Hepatocyte (in vitro differentiated cells): ENCODE data around the gene FGF8. TPM values are rescaled to one million over a fixed set of nuclear protein-coding genes. Genes with fewer than 3 reads are reported as not detected.

Source experiments
- DNase-seq: peaks from one replicate; pipeline ENCODE4 v3.0.0-alpha.2; 2016; ENCODE audit warnings: low spot score
- H2AFZ ChIP-seq: fragments of 200-600 bp; sonication (generic); 2 replicates; pipeline ENCODE4 v1.6.0; 2016; ENCODE audit warnings: antibody characterized with exemption, mild to moderate bottlenecking
- H3K27ac ChIP-seq: fragments of 200-600 bp; sonication (generic); 2 replicates; pipeline ENCODE4 v1.5.1; 2016; ENCODE audit warnings: mild to moderate bottlenecking
- H3K27me3 ChIP-seq: fragments of 200-600 bp; sonication (generic); 2 replicates; pipeline ENCODE4 v1.6.1; 2016
- H3K36me3 ChIP-seq: fragments of 200-600 bp; sonication (generic); replicated peaks from 2 replicates; pipeline ENCODE4 v1.5.1; 2016; ENCODE audit warnings: low read depth; ENCODE audit not compliant: insufficient read depth
- H3K4me1 ChIP-seq: fragments of 200-600 bp; sonication (generic); 2 replicates; pipeline ENCODE4 v1.5.1; 2016; ENCODE audit warnings: mild to moderate bottlenecking, moderate library complexity; ENCODE audit not compliant: insufficient read depth
- H3K4me2 ChIP-seq: fragments of 200-600 bp; sonication (generic); 2 replicates; pipeline ENCODE4 v1.6.0; 2016
- H3K4me3 ChIP-seq: fragments of 200-600 bp; sonication (generic); 2 replicates; pipeline ENCODE4 v1.5.1; 2016; ENCODE audit warnings: mild to moderate bottlenecking
- H3K79me2 ChIP-seq: fragments of 200-600 bp; sonication (generic); 2 replicates; pipeline ENCODE4 v1.6.0; 2017; ENCODE audit warnings: mild to moderate bottlenecking
- H3K9me2 ChIP-seq: fragments of 200-600 bp; sonication (generic); replicated peaks from 2 replicates; pipeline ENCODE4 v1.6.0; 2017; ENCODE audit warnings: mild to moderate bottlenecking; ENCODE audit not compliant: insufficient read depth
- H3K9me3 ChIP-seq: fragments of 200-600 bp; sonication (generic); 2 replicates; pipeline ENCODE4 v1.5.1; 2016; ENCODE audit warnings: low read depth, mild to moderate bottlenecking
- H4K20me1 ChIP-seq: fragments of 200-600 bp; sonication (generic); 2 replicates; pipeline ENCODE4 v1.6.0; 2016; ENCODE audit warnings: mild to moderate bottlenecking; ENCODE audit not compliant: insufficient read depth, poor library complexity, severe bottlenecking
- EZH2 ChIP-seq: fragments of 200-600 bp; sonication (generic); IDR thresholded peaks from 2 replicates; pipeline ENCODE4 v1.6.1; 2016; ENCODE audit warnings: antibody characterized with exemption, mild to moderate bottlenecking, borderline replicate concordance
- EZH2phosphoT487 ChIP-seq: fragments of 200-600 bp; sonication (generic); IDR thresholded peaks from one replicate; pipeline ENCODE4 v1.6.1; 2018; ENCODE audit warnings: antibody characterized with exemption, mild to moderate bottlenecking, low read depth, moderate library complexity; ENCODE audit not compliant: unreplicated experiment, severe bottlenecking
- WGBS: methylation state at CpG from one replicate; pipeline ENCODE4 v1.1.6; 2016; ENCODE audit warnings: low lambda C conversion rate; ENCODE audit errors: missing lambda C conversion rate; 5-methylcytosine and 5-hydroxymethylcytosine counted together
- polyA plus RNA-seq: library from polyadenylated mRNA; unstranded; fragments of >200 nt; fragmentation: Nextera tagmentation; extraction: Ambion mirVana; gene quantifications from 2 replicates; pipeline ENCODE4 v1.2.1, GENCODE V29; 2016
- total RNA-seq: library from RNA; depleted of rRNA; stranded (reverse); fragments of >200 nt; gene quantifications from 2 replicates; pipeline ENCODE4 v1.2.3, GENCODE V29; 2014
- TF ChIP-seq, protein P1 (sequence below): fragments of 200-600 bp; sonication (generic); IDR thresholded peaks from 2 replicates; pipeline ENCODE4 v1.5.1; 2016; ENCODE audit warnings: antibody characterized with exemption, mild to moderate bottlenecking; ENCODE audit not compliant: poor library complexity

FGF8 gene
- total and polyA plus RNA-seq, 2 experiments from 2014 or later: not detected

DNA sequence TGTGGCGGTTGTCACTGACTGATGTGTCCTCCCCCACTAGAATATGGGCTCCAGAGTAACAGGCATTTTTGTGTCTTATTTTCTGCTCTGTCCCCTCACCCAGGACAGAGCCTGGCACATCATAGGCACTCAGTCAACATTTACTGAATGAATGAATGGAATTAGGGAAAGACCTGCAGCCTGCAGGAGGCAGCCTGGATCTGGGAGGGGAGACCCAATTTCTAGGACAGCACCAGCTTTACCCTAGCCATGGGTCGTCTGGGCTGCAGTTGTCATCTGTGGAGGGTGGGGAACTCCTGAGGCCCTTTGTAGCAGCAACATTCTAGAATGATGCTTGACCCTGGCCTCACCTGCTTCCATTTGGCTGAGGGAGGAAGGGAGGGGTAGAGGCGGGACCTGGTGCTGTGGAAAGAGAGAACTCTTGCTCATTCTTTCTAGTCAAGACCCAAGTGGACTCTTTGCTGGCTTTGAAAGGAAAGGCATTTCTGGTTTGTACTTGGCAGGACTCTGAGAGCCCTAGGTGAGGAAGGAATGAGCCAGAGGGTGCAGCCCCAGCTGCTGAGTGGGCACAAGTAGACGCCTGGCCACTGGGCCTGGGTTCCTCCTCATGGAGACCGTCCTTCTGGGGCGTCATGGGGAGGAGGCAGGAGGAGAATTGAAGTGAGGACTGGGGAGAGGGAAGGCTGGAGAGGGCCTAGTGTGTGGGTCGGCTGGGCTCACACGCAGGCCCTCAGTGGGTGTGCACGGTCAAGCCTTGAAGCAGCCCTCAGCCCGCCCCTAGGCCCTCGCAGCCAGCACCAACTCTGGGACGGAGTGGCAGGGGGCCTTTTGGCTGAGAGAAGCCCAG, 8.9 kb downstream of the FGF8 start:
- H3K9me3 ChIP-seq: no peaks in the 10 kb centered on the region
- H3K4me1 ChIP-seq: no peaks in the 10 kb centered on the region
- H3K4me2 ChIP-seq: no peak overlapping the region
- H3K27ac ChIP-seq: no peak overlapping the region
- H4K20me1 ChIP-seq: no peaks in the 10 kb centered on the region
- TF ChIP-seq, protein P1, sequence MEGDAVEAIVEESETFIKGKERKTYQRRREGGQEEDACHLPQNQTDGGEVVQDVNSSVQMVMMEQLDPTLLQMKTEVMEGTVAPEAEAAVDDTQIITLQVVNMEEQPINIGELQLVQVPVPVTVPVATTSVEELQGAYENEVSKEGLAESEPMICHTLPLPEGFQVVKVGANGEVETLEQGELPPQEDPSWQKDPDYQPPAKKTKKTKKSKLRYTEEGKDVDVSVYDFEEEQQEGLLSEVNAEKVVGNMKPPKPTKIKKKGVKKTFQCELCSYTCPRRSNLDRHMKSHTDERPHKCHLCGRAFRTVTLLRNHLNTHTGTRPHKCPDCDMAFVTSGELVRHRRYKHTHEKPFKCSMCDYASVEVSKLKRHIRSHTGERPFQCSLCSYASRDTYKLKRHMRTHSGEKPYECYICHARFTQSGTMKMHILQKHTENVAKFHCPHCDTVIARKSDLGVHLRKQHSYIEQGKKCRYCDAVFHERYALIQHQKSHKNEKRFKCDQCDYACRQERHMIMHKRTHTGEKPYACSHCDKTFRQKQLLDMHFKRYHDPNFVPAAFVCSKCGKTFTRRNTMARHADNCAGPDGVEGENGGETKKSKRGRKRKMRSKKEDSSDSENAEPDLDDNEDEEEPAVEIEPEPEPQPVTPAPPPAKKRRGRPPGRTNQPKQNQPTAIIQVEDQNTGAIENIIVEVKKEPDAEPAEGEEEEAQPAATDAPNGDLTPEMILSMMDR: no peak
- TF ChIP-seq EZH2: no peak
- TF ChIP-seq EZH2phosphoT487: no peak
- H3K79me2 ChIP-seq: no peaks in the 10 kb centered on the region
- H3K4me3 ChIP-seq: no peak overlapping the region
- H3K36me3 ChIP-seq: no peaks in the 10 kb centered on the region
- peaks cover 47% of the 10 kb centered on the region for H3K27me3 ChIP-seq
- WGBS: 84% methylated on average over 12 of the region's 12 CpGs
- no peak overlapping the region for H2AFZ ChIP-seq
- DNase-seq: no peak
- no peaks in the 10 kb centered on the region for H3K9me2 ChIP-seq

GRCh38 chr10:101766306-101766705, 9.6 kb downstream of the FGF8 start:
- TF ChIP-seq EZH2phosphoT487 (no peak), EZH2 (no peak)
- TF ChIP-seq, protein P1: no peak
- Histone ChIP-seq H3K9me2 (no peaks in the 10 kb centered on the region), H2AFZ (no peak overlapping the region), H3K27me3 (peaks cover 40% of the 10 kb centered on the region), H3K9me3 (no peaks in the 10 kb centered on the region), H4K20me1 (no peaks in the 10 kb centered on the region), H3K4me3 (no peak overlapping the region), H3K4me1 (no peaks in the 10 kb centered on the region), H3K36me3 (no peaks in the 10 kb centered on the region), H3K79me2 (no peaks in the 10 kb centered on the region), H3K4me2 (no peak overlapping the region), H3K27ac (no peak overlapping the region)
- no peak for DNase-seq
- WGBS: 91% methylated on average over 6 of the region's 6 CpGs

DNA sequence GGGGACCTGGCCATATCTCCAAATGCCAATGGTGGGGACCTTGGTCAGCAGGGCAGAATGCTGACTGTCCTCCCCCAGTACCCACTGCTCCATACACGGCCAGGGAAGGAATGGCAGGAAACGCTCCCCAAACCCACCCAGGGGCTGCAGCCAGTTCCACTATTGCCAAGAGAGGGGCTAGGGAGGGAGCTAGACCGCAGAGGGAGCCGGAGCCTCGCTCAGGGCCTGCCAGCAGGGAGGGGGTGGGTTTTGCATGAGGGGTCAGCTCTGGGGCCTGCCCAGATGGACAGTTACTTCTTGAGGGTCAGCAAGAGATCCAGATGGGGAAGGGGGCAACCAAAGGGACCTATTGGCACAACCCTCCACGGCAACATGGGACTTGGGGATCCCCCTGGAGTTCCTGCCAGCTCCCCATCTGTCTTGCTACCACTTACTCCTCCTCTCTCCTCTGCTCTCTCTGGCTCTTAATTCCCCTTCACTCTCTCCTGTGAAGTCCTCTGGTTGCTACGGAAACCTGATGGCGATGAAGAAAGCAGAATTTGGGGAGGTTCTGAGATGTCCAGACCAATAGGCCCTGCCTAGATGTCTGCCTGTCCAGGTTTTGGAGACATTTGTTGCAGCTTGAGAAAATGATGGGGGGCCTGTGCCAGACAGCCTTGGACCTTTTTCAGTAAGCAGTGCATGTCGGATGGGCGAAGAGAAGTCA, 12.6 kb downstream of the FGF8 start:
- DNase-seq: no peak
- no peak overlapping the region for H3K27ac ChIP-seq
- H3K79me2 ChIP-seq: no peaks in the 10 kb centered on the region
- no peaks in the 10 kb centered on the region for H3K9me2 ChIP-seq
- peaks cover 32% of the 10 kb centered on the region for H3K27me3 ChIP-seq
- H3K36me3 ChIP-seq: no peaks in the 10 kb centered on the region
- no peak overlapping the region for H2AFZ ChIP-seq
- H3K4me1 ChIP-seq: no peaks in the 10 kb centered on the region
- H3K4me2 ChIP-seq: no peak overlapping the region
- no peaks in the 10 kb centered on the region for H4K20me1 ChIP-seq
- TF ChIP-seq, protein P1: no peak
- no peak overlapping the region for H3K4me3 ChIP-seq
- no peaks in the 10 kb centered on the region for H3K9me3 ChIP-seq
- 95% methylated on average over 10 of the region's 10 CpGs for WGBS
